ENCODE measurements around the gene MAP3K1.

- TF ChIP-seq MBD1 (CRISPR knock-in tag; IDR thresholded peaks at IDR 0.05): no peak
- no peak for TF ChIP-seq SETDB1 (IDR thresholded peaks at IDR 0.05; ENCODE audit: low read length)
- no peak for TF ChIP-seq POLR2A (conservative IDR thresholded peaks at IDR 0.05)
- TF ChIP-seq MYBL2 (IDR thresholded peaks at IDR 0.05; ENCODE audit: low read depth): no peak
- TF ChIP-seq MYBL2 (CRISPR knock-in tag; IDR thresholded peaks at IDR 0.05; ENCODE audit: borderline replicate concordance): no peak
- no peak for TF ChIP-seq LARP7 (IDR thresholded peaks at IDR 0.05)
- no peak for TF ChIP-seq GABPA (tag; conservative IDR thresholded peaks at IDR 0.05; ENCODE audit: low read depth)
Observed at GRCh38 chr5:56862909-56863308, 47.6 kb downstream of the MAP3K1 start.
